SU-DHL-6 (cell line): Measurements from ENCODE around the gene PNPLA3.

ENCODE experiments used
- CTCF ChIP-seq: fragments of 200-600 bp; sonication (generic); IDR thresholded peaks from one replicate; pipeline ENCODE4 v1.5.1; 2017; ENCODE audit warnings: antibody characterized with exemption, mild to moderate bottlenecking, low read length, moderate library complexity; ENCODE audit not compliant: insufficient read depth, poor library complexity, severe bottlenecking
- EZH2phosphoT487 ChIP-seq: fragments of 200-600 bp; sonication (generic), shearing (Covaris generic); conservative IDR thresholded peaks from 2 replicates; pipeline ENCODE4 v1.6.1; 2018; ENCODE audit warnings: mild to moderate bottlenecking, antibody characterized with exemption, low read length, moderate library complexity, mixed read lengths

GRCh38 chr22:43953988-43954785 lies 30.6 kb downstream of the PNPLA3 start:
- TF ChIP-seq CTCF (no peak), EZH2phosphoT487 (no peak)
